H1 (cell line): Measurements from ENCODE around the gene NLRC5. TPM values are rescaled to one million over a fixed set of nuclear protein-coding genes. Genes with fewer than 3 reads are reported as not detected.

Experiments used
- CHD7 ChIP-seq: fragments of 300-600 bp; sonication (generic); IDR thresholded peaks from 2 replicates; pipeline ENCODE4 v1.7.1; 2012; ENCODE audit warnings: low read length, moderate library complexity, mild to moderate bottlenecking, inconsistent platforms; ENCODE audit not compliant: insufficient replicate concordance
- polyA plus RNA-seq, 7 experiments: library from polyadenylated mRNA; depleted of rRNA in 3 of 7; stranded (reverse) in 5 of 7; unstranded in 2 of 7; fragments of >200 nt in 5 of 7; fragments of 200-250 nt in 2 of 7; gene quantifications; 1 replicate in 5 of 7; 2 replicates in 1 of 7; 4 replicates in 1 of 7; pipeline versions ENCODE4 v1.2.1 to v1.2.3, GENCODE V29; 2011 to 2013; ENCODE audit warnings: missing spikeins in 2 of 7, mixed read lengths in 2 of 7
- total RNA-seq: library from RNA; stranded (reverse); fragmentation: NEBNext Ultra II Directional; extraction: Animal tissue kit (Norgen Biotek cat#: 25700); gene quantifications from 2 replicates; pipeline ENCODE4 v1.2.1, GENCODE V29; 2021

The NLRC5 gene
- total and polyA plus RNA-seq, 2 of the 8 experiments (the other 6 are each of a cell fraction or from before 2014, with no cell fraction given), result 2.2 to 3.2 TPM

DNA sequence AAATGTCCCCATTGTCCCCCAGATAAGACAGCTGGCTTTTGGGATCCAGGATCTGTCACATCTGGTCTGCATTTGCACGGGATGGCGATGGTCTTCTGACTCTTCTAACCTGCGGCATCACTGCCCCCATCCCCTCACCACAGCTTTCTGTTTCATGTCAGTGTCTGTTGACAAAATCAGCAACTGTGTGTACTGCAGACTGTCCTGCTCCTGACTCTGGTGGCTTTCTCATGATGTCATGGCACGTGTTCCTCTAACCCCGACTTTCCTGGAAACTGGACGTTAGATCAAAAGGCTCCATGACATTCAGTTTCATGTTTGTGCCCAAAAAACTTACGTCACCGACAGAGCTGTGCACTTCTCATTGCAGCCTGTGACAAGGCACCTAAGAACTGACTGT, 73.0 kb downstream of the NLRC5 start (continued):
- no peak for TF ChIP-seq CHD7
